NB4 (cell line): ENCODE data around the gene SNTA1.

Source experiments
- CTCF ChIP-seq: IDR thresholded peaks from one replicate; pipeline ENCODE4 v1.5.1; 2012; ENCODE audit warnings: low read depth, low read length
- MAX ChIP-seq: IDR thresholded peaks from 2 replicates; pipeline ENCODE4 v1.6.1; 2011; ENCODE audit warnings: low read depth, low read length
- MYC ChIP-seq: IDR thresholded peaks from 2 replicates; pipeline ENCODE4 v1.6.1; 2011; ENCODE audit warnings: low read depth, low read length
- POLR2A ChIP-seq: IDR thresholded peaks from 2 replicates; pipeline ENCODE4 v1.6.1; 2011; ENCODE audit warnings: mild to moderate bottlenecking; ENCODE audit not compliant: insufficient read length; ENCODE audit errors: extremely low read depth

- TF ChIP-seq MAX (no peak), CTCF (no peak), POLR2A (no peak), MYC (no peak)
These were observed 73.3 kb downstream of the SNTA1 start for GRCh38 chr20:33370291-33370690.
